Caco-2 (cell line): ENCODE data around the gene IFIT5. TPM values are rescaled to one million over a fixed set of nuclear protein-coding genes. Genes with fewer than 3 reads are reported as not detected.

Experiments
- BruUV-seq: library from RNA; stranded (reverse); fragments of 400-500 nt; replicated peaks from 2 replicates; lab custom pipeline; 2021; lab: Mats Ljungman, UMichigan
- CTCF ChIA-PET: fragments of 300-600 bp; sonication (Branson Sonifier 250); formaldehyde crosslinking; loops from one replicate; lab custom pipeline; 2022; ENCODE audit warnings: antibody characterized with exemption; lab: Charles Lee
- POLR2A ChIA-PET: fragments of 300-600 bp; sonication (Branson Sonifier 250); formaldehyde crosslinking; loops from one replicate; lab custom pipeline; 2022; ENCODE audit warnings: antibody characterized with exemption; lab: Charles Lee
- DNase-seq, 2 experiments: peaks; one replicate each; pipeline versions ENCODE4 v3.0.0 to v3.0.0-alpha.2; 2020 to 2022
- H3K27me3 ChIP-seq: replicated peaks from 2 replicates; pipeline ENCODE4 v1.6.0; 2011; ENCODE audit warnings: low read length; ENCODE audit not compliant: control insufficient read depth, insufficient read depth
- H3K36me3 ChIP-seq: 2 replicates; pipeline ENCODE4 v1.5.1; 2011; ENCODE audit warnings: low read length; ENCODE audit not compliant: control insufficient read depth, insufficient read depth
- H3K4me1 ChIP-seq: fragments of 250-450 bp; sonication (Bioruptor Pico); 2 replicates; pipeline ENCODE4 v1.5.1; 2020; ENCODE audit warnings: mild to moderate bottlenecking
- H3K4me3 ChIP-seq: 2 replicates; pipeline ENCODE4 v1.5.1; 2011; ENCODE audit warnings: low read depth, mild to moderate bottlenecking, control low read depth, low read length
- H3K9me3 ChIP-seq: fragments of 250-450 bp; sonication (Bioruptor Pico); 2 replicates; pipeline ENCODE4 v1.5.1; 2020; ENCODE audit warnings: mild to moderate bottlenecking, moderate library complexity
- H3K27ac Mint-ChIP-seq: one replicate; pipeline ENCODE4 v1.8.0; 2022; ENCODE audit warnings: mixed read lengths; ENCODE audit not compliant: unreplicated experiment
- H3K27me3 Mint-ChIP-seq: one replicate; pipeline ENCODE4 v1.8.0; 2022; ENCODE audit warnings: mixed read lengths; ENCODE audit not compliant: insufficient read depth, unreplicated experiment
- H3K36me3 Mint-ChIP-seq: one replicate; pipeline ENCODE4 v1.8.0; 2022; ENCODE audit warnings: mild to moderate bottlenecking, mixed read lengths; ENCODE audit not compliant: insufficient read depth, unreplicated experiment
- H3K4me1 Mint-ChIP-seq: one replicate; pipeline ENCODE4 v1.8.0; 2022; ENCODE audit warnings: low read depth, mixed read lengths; ENCODE audit not compliant: unreplicated experiment
- H3K4me3 Mint-ChIP-seq: one replicate; pipeline ENCODE4 v1.8.0; 2022; ENCODE audit warnings: mild to moderate bottlenecking, moderate library complexity, mixed read lengths; ENCODE audit not compliant: unreplicated experiment
- H3K9me3 Mint-ChIP-seq: one replicate; pipeline ENCODE4 v1.8.0; 2022; ENCODE audit warnings: mixed read lengths; ENCODE audit not compliant: unreplicated experiment
- intact Hi-C: fragments of 100-400 bp; cut with micrococcal nuclease; formaldehyde crosslinking; loops from one replicate; pipeline ENCODE4 v1.10.0; 2022; ENCODE audit not compliant: unreplicated experiment
- total RNA-seq: library from RNA; stranded (reverse); gene quantifications from 2 replicates; pipeline ENCODE4 v1.2.3, GENCODE V29; 2022
- TF ChIP-seq, protein P1 (sequence below), 2 experiments: fragments of 200-600 bp in 1 of 2; IDR thresholded peaks; 1 replicate in 1 of 2; 2 replicates in 1 of 2; pipeline versions ENCODE4 v1.5.1 to v1.8.0; 2011 to 2022; ENCODE audit warnings: antibody characterized with exemption in 1 of 2, control low read depth in 1 of 2, inconsistent platforms in 1 of 2, low read depth in 1 of 2, low read length in 1 of 2, mild to moderate bottlenecking in 1 of 2, moderate library complexity in 1 of 2; ENCODE audit not compliant: insufficient read depth in 1 of 2, severe bottlenecking in 1 of 2, unreplicated experiment in 1 of 2

The IFIT5 gene
- total RNA-seq, 1 experiment from 2014 or later, result 2.4 TPM

DNA sequence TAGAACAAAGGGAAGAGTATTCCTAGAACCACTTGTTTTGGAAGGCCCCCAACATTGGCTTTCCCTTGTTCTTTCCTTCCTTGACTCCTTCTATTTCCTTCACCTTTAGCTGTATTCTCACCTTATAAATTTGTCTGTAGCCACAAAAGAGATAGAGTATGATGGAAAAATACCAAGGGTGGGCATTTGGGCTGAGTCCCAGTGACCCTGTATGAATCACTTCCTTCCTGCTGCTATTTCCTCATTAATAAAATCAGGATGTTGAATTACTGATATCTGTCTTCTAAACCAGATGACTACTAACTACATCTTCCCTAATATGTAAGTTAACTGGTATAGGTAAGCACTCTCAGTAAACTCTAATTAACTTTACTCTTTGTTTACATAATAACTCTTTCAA is 55.1 kb downstream of the IFIT5 start:
- no peaks in the 10 kb centered on the region for H3K9me3 Mint-ChIP-seq
- no peaks in the 10 kb centered on the region for H3K36me3 Mint-ChIP-seq
- Histone ChIP-seq H3K9me3 (no peaks in the 10 kb centered on the region), H3K36me3 (no peaks in the 10 kb centered on the region), H3K4me1 (0 out of 2 replicates have a peak, but pooled peaks cover 7% of the 10 kb centered on the region), H3K4me3 (no peak overlapping the region), H3K27me3 (no peaks in the 10 kb centered on the region; the same call in 1 of the 2 replicates)
- H3K27me3 Mint-ChIP-seq, result no peaks in the 10 kb centered on the region
- ChIA-PET CTCF (no interaction called here), POLR2A (no interaction called here)
- BruUV-seq, result no TSS peak
- no peak overlapping the region for H3K4me3 Mint-ChIP-seq
- TF ChIP-seq, protein P1, sequence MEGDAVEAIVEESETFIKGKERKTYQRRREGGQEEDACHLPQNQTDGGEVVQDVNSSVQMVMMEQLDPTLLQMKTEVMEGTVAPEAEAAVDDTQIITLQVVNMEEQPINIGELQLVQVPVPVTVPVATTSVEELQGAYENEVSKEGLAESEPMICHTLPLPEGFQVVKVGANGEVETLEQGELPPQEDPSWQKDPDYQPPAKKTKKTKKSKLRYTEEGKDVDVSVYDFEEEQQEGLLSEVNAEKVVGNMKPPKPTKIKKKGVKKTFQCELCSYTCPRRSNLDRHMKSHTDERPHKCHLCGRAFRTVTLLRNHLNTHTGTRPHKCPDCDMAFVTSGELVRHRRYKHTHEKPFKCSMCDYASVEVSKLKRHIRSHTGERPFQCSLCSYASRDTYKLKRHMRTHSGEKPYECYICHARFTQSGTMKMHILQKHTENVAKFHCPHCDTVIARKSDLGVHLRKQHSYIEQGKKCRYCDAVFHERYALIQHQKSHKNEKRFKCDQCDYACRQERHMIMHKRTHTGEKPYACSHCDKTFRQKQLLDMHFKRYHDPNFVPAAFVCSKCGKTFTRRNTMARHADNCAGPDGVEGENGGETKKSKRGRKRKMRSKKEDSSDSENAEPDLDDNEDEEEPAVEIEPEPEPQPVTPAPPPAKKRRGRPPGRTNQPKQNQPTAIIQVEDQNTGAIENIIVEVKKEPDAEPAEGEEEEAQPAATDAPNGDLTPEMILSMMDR (IDR thresholded peaks at IDR 0.05; ENCODE audit: insufficient read depth in 1 of 2, low read depth in 1 of 2, low read length in 1 of 2, severe bottlenecking in 1 of 2, unreplicated experiment in 1 of 2), result no peak
- peaks cover 14% of the 10 kb centered on the region for H3K4me1 Mint-ChIP-seq
- no peak for DNase-seq
- intact Hi-C loops, result loop anchor here (10.0 kb wide), 1 partner anchor 175 kb away; the partner anchor contains the start of gene PANK1
- H3K27ac Mint-ChIP-seq, result no peak overlapping the region

Other genes with a start within 250 kb of the IFIT5 start
- gene CH25H, start 207.3 kb upstream of the IFIT5 start, total RNA-seq, result not detected in 2 replicates
- 18.8 and 20.4 TPM in 2 replicates for gene LIPA, start 162.8 kb upstream of the IFIT5 start, total RNA-seq
- 0.43 and 0.56 TPM in 2 replicates for gene IFIT2, start 112.5 kb upstream of the IFIT5 start, total RNA-seq
- gene IFIT3, start 86.6 kb upstream of the IFIT5 start, total RNA-seq, result 1.5 and 1.8 TPM in 2 replicates
- not detected in 2 replicates for gene IFIT1B, start 36.5 kb upstream of the IFIT5 start, total RNA-seq
- 4.3 and 5.4 TPM in 2 replicates for gene IFIT1, start 21.9 kb upstream of the IFIT5 start, total RNA-seq
- gene SLC16A12, start 121.0 kb downstream of the IFIT5 start, total RNA-seq, result not detected in 2 replicates
- gene PANK1, start 230.7 kb downstream of the IFIT5 start, total RNA-seq, result 22.7 and 24.0 TPM in 2 replicates